GM18520 (cell line): Measurements from ENCODE around the gene NELFCD.
"Not testable (repeated sequence)": the region's sequence is repeated elsewhere in the genome, so short reads cannot be mapped to it uniquely, and the experiment has no call there.

ENCODE experiments used
- ATAC-seq: cut with Tn5 transposase; IDR thresholded peaks from one replicate; pipeline ENCODE4 v1.9.1; 2021; ENCODE audit not compliant: unreplicated experiment

Gene NELFCD

GRCh38 chr20:58980711-58981627 is at the start of gene NELFCD:
TSS of gene NELFCD (plus strand) at chr20:58981256. CDS start at chr20:58981310, 54 bp downstream.
- peak; percentile 64 for ATAC-seq

GRCh38 chr20:58932170-58932569 is 48.9 kb upstream of the NELFCD start:
- ATAC-seq, result no peak

GRCh38 chr20:58938078-58938477 is 43.0 kb upstream of the NELFCD start:
- no peak for ATAC-seq

GRCh38 chr20:58938541-58938940 is 42.5 kb upstream of the NELFCD start:
- no peak for ATAC-seq

GRCh38 chr20:58941471-58941870 is 39.6 kb upstream of the NELFCD start:
- no peak for ATAC-seq

GRCh38 chr20:58942549-58942948 is 38.5 kb upstream of the NELFCD start:
- ATAC-seq, result no peak

GRCh38 chr20:58944610-58945009 is 36.4 kb upstream of the NELFCD start:
- ATAC-seq, result no peak

GRCh38 chr20:58945965-58946631 is 35.0 kb upstream of the NELFCD start:
- ATAC-seq, result no peak

- not testable (repeated sequence) for ATAC-seq
Measured at GRCh38 chr20:58947797-58948388, 33.2 kb upstream of the NELFCD start.

- no peak for ATAC-seq
Measured at GRCh38 chr20:58950603-58951002, 30.5 kb upstream of the NELFCD start.

- ATAC-seq, result no peak
Measured at GRCh38 chr20:58953050-58953449, 28.0 kb upstream of the NELFCD start.

GRCh38 chr20:58956078-58956477 is 25.0 kb upstream of the NELFCD start:
- ATAC-seq, result no peak

GRCh38 chr20:58959652-58960051 is 21.4 kb upstream of the NELFCD start:
- ATAC-seq, result no peak

GRCh38 chr20:58963060-58963584 is 17.9 kb upstream of the NELFCD start:
- ATAC-seq, result no peak

GRCh38 chr20:58963922-58964321 is 17.1 kb upstream of the NELFCD start:
- not testable (repeated sequence) for ATAC-seq

- no peak for ATAC-seq
Measured at GRCh38 chr20:58965270-58966064, 15.6 kb upstream of the NELFCD start.

GRCh38 chr20:58967652-58968429 is 13.2 kb upstream of the NELFCD start:
- no peak for ATAC-seq

GRCh38 chr20:58969439-58969838 is 11.6 kb upstream of the NELFCD start:
- no peak for ATAC-seq

- ATAC-seq, result peak; percentile 46
Measured at GRCh38 chr20:58970146-58970545, 10.9 kb upstream of the NELFCD start.

- ATAC-seq, result no peak
Measured at GRCh38 chr20:58971429-58971828, 9.6 kb upstream of the NELFCD start.
